Upper lobe of left lung (tissue), 6 donors: Measurements from ENCODE around the gene MGAT5B. TPM values are rescaled to one million over a fixed set of nuclear protein-coding genes. Genes with fewer than 3 reads are reported as not detected.

Experiments used
- ATAC-seq, 2 donors: fragments of 200-7000 bp; cut with Tn5 transposase; one replicate each; pipeline ENCODE4 v1.9.1; 2022; ENCODE audit warnings: mild to moderate bottlenecking in 2 of 2, moderate library complexity in 2 of 2; ENCODE audit not compliant: low FRiP score in 2 of 2
- DNase-seq, 2 donors: peaks; one replicate each; pipeline ENCODE4 v3.0.0-alpha.2; 2019 to 2020
- H3K27ac ChIP-seq, 4 donors: fragments of 200-600 bp; sonication (generic); one replicate each; pipeline ENCODE4 v1.5.1; 2016 to 2019
- H3K27me3 ChIP-seq, 4 donors: fragments of 200-600 bp; sonication (generic); one replicate each; pipeline ENCODE4 v1.5.1; 2017 to 2019
- H3K36me3 ChIP-seq, 4 donors: fragments of 200-600 bp; sonication (generic); one replicate each; pipeline ENCODE4 v1.5.1; 2016 to 2019
- H3K4me1 ChIP-seq, 4 donors: fragments of 200-600 bp; sonication (generic); one replicate each; pipeline ENCODE4 v1.5.1; 2018 to 2019
- H3K4me3 ChIP-seq, 4 donors: fragments of 200-600 bp; sonication (generic); one replicate each; pipeline ENCODE4 v1.5.1; 2017 to 2019; ENCODE audit warnings: mild to moderate bottlenecking in 2 of 4, moderate library complexity in 1 of 4
- H3K9me3 ChIP-seq, 4 donors: fragments of 200-600 bp; sonication (generic); one replicate each; pipeline ENCODE4 v1.5.1; 2018 to 2019
- EP300 ChIP-seq, 4 donors: sonication (generic); formaldehyde crosslinking; IDR thresholded peaks; one replicate each; pipeline ENCODE4 v1.5.1; 2017; ENCODE audit warnings: antibody characterized with exemption in 4 of 4, control low read depth in 2 of 4
- POLR2A ChIP-seq, 4 donors: fragments of 450-650 bp; IDR thresholded peaks; one replicate each; pipeline ENCODE4 v1.5.1; 2016 to 2017; ENCODE audit warnings: antibody characterized with exemption in 4 of 4, mild to moderate bottlenecking in 2 of 4
- POLR2AphosphoS5 ChIP-seq, 2 donors: sonication (generic); formaldehyde crosslinking; IDR thresholded peaks; one replicate each; pipeline ENCODE4 v1.5.1; 2017; ENCODE audit warnings: antibody characterized with exemption in 2 of 2
- WGBS, 2 donors: methylation state at CpG; one replicate each; pipeline ENCODE4 v1.1.5; 2017 to 2018; 5-methylcytosine and 5-hydroxymethylcytosine counted together
- total RNA-seq, 6 donors: library from RNA; depleted of rRNA in 4 of 6; stranded (reverse); fragments of >200 nt in 4 of 6; gene quantifications; one replicate each; pipeline versions ENCODE4 v1.1.0 to v1.2.1, GENCODE V29; 2016 to 2021
- TF ChIP-seq, protein P1 (sequence below), 6 experiments: fragments of 450-650 bp in 4 of 6; fragments of 200-600 bp in 2 of 6; sonication (generic) in 2 of 6; IDR thresholded peaks; one replicate each; pipeline ENCODE4 v1.5.1; 2016 to 2019; ENCODE audit warnings: antibody characterized with exemption in 6 of 6
- donor health status: DM: no; HTN: no; CAD: no; lungs with moderate emphysema.
- donor health status: DM: no; HTN: yes; CAD: no; lungs with severe emphysema.

MGAT5B gene
- total RNA-seq, 6 donors from 2014 or later = 0.20 to 3.0 (median 0.83) TPM

DNA sequence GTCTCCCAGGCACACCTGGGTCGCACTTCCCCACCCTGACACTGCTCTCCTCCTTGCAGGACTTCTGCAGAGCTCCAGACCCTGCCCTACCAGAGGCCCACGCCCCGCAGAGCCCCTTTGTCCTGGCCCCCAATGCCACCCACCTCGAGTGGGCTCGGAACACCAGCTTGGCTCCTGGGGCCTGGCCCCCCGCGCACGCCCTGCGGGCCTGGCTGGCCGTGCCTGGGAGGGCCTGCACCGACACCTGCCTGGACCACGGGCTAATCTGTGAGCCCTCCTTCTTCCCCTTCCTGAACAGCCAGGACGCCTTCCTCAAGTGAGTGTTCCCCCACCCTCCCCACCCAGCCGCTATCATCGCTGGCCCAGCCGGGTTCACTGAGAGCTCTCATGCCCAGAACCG is 79.6 kb downstream of the MGAT5B start:
- TF ChIP-seq POLR2A (IDR thresholded peaks at IDR 0.05) (no peak), EP300 (IDR thresholded peaks at IDR 0.05) (no peak), POLR2AphosphoS5 (IDR thresholded peaks at IDR 0.05) (no peak)
- TF ChIP-seq, protein P1, sequence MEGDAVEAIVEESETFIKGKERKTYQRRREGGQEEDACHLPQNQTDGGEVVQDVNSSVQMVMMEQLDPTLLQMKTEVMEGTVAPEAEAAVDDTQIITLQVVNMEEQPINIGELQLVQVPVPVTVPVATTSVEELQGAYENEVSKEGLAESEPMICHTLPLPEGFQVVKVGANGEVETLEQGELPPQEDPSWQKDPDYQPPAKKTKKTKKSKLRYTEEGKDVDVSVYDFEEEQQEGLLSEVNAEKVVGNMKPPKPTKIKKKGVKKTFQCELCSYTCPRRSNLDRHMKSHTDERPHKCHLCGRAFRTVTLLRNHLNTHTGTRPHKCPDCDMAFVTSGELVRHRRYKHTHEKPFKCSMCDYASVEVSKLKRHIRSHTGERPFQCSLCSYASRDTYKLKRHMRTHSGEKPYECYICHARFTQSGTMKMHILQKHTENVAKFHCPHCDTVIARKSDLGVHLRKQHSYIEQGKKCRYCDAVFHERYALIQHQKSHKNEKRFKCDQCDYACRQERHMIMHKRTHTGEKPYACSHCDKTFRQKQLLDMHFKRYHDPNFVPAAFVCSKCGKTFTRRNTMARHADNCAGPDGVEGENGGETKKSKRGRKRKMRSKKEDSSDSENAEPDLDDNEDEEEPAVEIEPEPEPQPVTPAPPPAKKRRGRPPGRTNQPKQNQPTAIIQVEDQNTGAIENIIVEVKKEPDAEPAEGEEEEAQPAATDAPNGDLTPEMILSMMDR (IDR thresholded peaks at IDR 0.05) = no peak
- Histone ChIP-seq H3K4me3 (no peak overlapping the region), H3K9me3 (no peaks in the 10 kb centered on the region), H3K4me1 (no peaks in the 10 kb centered on the region), H3K27ac (no peak overlapping the region), H3K27me3 (no peaks in the 10 kb centered on the region), H3K36me3 (no peaks in the 10 kb centered on the region)
- DNase-seq (no peak), ATAC-seq (no peak)
- WGBS, 2 donors = 62 to 76% methylated on average over 10 to 17 of the region's 17 CpGs

DNA sequence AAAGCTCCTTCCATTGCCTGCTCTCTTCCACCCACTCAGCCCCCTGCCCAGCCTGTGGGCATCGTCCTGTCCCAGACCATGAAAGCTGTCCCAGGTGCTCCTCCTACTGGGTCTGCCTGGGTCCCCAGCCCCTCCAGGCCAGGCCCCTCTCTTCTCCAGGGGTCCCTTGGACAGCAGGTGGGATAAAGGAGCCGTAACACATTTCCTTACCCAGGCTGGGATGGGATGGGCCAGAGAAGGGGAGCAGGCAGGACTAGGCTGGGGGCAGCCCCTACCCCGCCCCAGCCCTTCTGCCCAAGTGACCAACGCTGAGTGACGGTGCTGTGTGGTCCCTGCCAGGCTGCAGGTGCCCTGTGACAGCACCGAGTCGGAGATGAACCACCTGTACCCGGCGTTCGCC is 80.1 kb downstream of the MGAT5B start:
- WGBS, 2 donors = 95 to 100% methylated on average over 1 to 9 of the region's 10 CpGs
- no peaks in the 10 kb centered on the region for H3K36me3 ChIP-seq
- no peak for ATAC-seq

DNA sequence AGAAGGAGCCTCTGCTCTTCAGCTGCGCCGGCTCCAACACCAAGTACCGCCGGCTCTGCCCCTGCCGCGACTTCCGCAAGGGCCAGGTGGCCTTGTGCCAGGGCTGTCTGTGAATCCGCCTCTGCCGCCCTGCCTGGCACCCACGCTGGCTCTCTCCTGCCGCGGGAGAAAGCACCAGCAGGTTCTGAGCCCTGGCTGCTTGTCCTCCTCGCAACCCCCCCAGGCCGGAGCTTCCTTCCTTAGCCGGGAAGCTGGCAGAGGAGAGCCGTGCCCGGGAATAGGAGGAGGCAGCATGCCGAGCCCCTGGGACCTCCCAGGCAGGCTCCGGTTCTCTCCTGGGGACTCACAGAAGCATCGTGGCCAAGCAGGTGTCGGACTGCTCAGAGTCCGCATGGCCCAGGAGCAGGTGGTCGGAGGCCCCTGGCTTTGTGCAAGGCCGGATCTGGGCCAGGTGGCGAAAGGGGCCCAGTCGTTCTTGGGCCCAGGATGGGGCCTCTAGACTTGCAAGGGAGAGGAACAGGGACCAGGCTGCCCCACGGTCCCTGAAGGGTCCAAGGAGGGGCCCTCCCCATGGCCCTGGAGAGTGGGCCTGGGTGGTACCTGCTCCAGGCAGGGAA is 80.6 kb downstream of the MGAT5B start:
- H3K27ac ChIP-seq = no peak overlapping the region
- no peak overlapping the region for H3K4me3 ChIP-seq
- H3K36me3 ChIP-seq = no peaks in the 10 kb centered on the region
- H3K9me3 ChIP-seq = no peaks in the 10 kb centered on the region
- H3K4me1 ChIP-seq = no peaks in the 10 kb centered on the region
- H3K27me3 ChIP-seq = no peaks in the 10 kb centered on the region
- TF ChIP-seq POLR2A (IDR thresholded peaks at IDR 0.05) (no peak), POLR2AphosphoS5 (IDR thresholded peaks at IDR 0.05) (no peak), EP300 (IDR thresholded peaks at IDR 0.05) (no peak)
- TF ChIP-seq, protein P1 (IDR thresholded peaks at IDR 0.05) = no peak
- ATAC-seq (no peak), DNase-seq (no peak)
- WGBS, 2 donors = 89 to 93% methylated on average over 11 to 27 of the region's 27 CpGs

More for the DNA sequence above, 80.1 kb downstream of the MGAT5B start:
- no peak overlapping the region for H3K4me3 ChIP-seq
- H3K4me1 ChIP-seq = no peaks in the 10 kb centered on the region
- no peak overlapping the region for H3K27ac ChIP-seq
- DNase-seq = no peak
- TF ChIP-seq POLR2A (IDR thresholded peaks at IDR 0.05) (no peak), EP300 (IDR thresholded peaks at IDR 0.05) (no peak), POLR2AphosphoS5 (IDR thresholded peaks at IDR 0.05) (no peak)
- TF ChIP-seq, protein P1 (IDR thresholded peaks at IDR 0.05) = no peak
- H3K27me3 ChIP-seq = no peaks in the 10 kb centered on the region
- H3K9me3 ChIP-seq = no peaks in the 10 kb centered on the region

DNA sequence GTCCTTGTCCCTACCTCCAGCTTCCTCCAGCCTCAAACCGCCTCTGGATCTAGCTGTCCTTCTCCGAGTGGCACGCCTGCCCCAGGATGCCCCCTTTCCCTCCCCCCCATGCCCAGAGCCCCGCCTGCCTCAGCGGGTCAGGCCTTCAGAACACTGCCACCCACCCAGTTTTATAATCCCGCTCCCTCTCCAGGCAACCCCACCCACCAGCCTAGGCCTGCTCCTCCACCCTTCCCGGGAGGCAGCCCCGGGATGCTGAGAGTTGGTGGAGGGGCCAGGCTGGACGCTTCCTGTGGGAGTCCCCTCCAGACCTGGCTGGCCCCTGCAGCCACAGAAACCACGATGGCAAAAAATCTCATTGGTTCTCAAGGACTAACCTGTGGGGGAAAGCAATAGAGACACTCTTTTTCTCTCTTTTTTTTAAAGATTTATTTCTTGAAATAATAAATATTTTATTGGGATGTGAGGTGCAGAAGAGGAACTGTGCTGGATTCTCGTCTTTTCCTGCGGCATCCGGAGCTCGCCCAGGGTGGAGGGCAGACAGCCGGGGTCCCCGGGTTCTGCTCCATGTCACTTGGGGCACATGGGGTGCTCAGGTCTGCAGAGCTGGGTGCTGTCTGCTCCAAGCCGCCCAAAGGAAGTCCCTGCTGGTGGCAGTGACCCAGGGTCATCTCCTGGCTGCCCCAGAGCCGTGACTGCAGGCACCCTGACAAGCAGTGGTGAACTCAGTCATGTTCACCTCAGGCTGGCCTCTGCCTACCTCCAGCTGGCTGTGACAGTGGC is 81.9 kb downstream of the MGAT5B start:
- Histone ChIP-seq H3K4me1 (no peaks in the 10 kb centered on the region), H3K27ac (no peak overlapping the region), H3K36me3 (no peaks in the 10 kb centered on the region), H3K4me3 (no peak overlapping the region), H3K27me3 (no peaks in the 10 kb centered on the region), H3K9me3 (no peaks in the 10 kb centered on the region)
- DNase-seq = no peak
- whole genome bisulfite sequencing, 2 donors = 73 to 79% methylated on average over 16 to 18 of the region's 18 CpGs
- TF ChIP-seq POLR2A (IDR thresholded peaks at IDR 0.05) (no peak), EP300 (IDR thresholded peaks at IDR 0.05) (no peak), POLR2AphosphoS5 (IDR thresholded peaks at IDR 0.05) (no peak)
- TF ChIP-seq, protein P1 (IDR thresholded peaks at IDR 0.05) = no peak
- ATAC-seq = no peak
